Measurements from ENCODE around the gene STAT6. TPM values are rescaled to one million over a fixed set of nuclear protein-coding genes. Genes with fewer than 3 reads are reported as not detected.

Gene STAT6
- total RNA-seq, 1 donor from 2014 or later, result 33.8 TPM

GRCh38 chr12:57110104-57111030, 795 bp downstream of the STAT6 start:
- H3K4me3 Mint-ChIP-seq (ENCODE audit: unreplicated experiment), result peak overlapping the region; percentile 88
- H3K27me3 Mint-ChIP-seq (ENCODE audit: low read depth, unreplicated experiment), result peaks cover 2% of the 10 kb centered on the region
- Histone ChIP-seq H3K27ac (ENCODE audit: low read depth, low read length) (peak overlapping the region; percentile 81), H3K4me1 (ENCODE audit: insufficient read depth, low read length) (peaks cover 29% of the 10 kb centered on the region), H2AFZ (ENCODE audit: low read depth, low read length) (peak overlapping the region; percentile 76), H3K4me2 (ENCODE audit: low read length) (peak overlapping the region; percentile 90), H3K4me3 (ENCODE audit: insufficient read depth, low read depth, low read length) (peak overlapping the region; percentile 63), H3K9ac (ENCODE audit: low read length) (peak overlapping the region; percentile 76), H3K27me3 (ENCODE audit: insufficient read depth, low read length) (no peaks in the 10 kb centered on the region), H3K79me2 (ENCODE audit: insufficient read depth, low read length) (no peaks in the 10 kb centered on the region), H3K9me3 (ENCODE audit: insufficient read depth, low read depth, low read length) (no peaks in the 10 kb centered on the region), H3K36me3 (ENCODE audit: insufficient read depth, low read length) (no peaks in the 10 kb centered on the region), H4K20me1 (ENCODE audit: insufficient read depth, low read length) (peaks cover 5% of the 10 kb centered on the region)
- FAIRE-seq, result no peak
- peak overlapping the region; percentile 96 for H3K27ac Mint-ChIP-seq (ENCODE audit: unreplicated experiment)
- H3K9me3 Mint-ChIP-seq (ENCODE audit: unreplicated experiment), result no peaks in the 10 kb centered on the region
- DNase-seq (ENCODE audit: low read depth), result no peak
- TF ChIP-seq CTCF (IDR thresholded peaks at IDR 0.05; ENCODE audit: insufficient read depth, low read depth, low read length) (no peak), EZH2 (IDR thresholded peaks at IDR 0.05; ENCODE audit: insufficient read depth, low read length) (no peak)
- H3K4me1 Mint-ChIP-seq (ENCODE audit: low read depth, unreplicated experiment), result peaks cover 5% of the 10 kb centered on the region
- H3K36me3 Mint-ChIP-seq (ENCODE audit: low read depth, unreplicated experiment), result peaks cover 5% of the 10 kb centered on the region

DNA sequence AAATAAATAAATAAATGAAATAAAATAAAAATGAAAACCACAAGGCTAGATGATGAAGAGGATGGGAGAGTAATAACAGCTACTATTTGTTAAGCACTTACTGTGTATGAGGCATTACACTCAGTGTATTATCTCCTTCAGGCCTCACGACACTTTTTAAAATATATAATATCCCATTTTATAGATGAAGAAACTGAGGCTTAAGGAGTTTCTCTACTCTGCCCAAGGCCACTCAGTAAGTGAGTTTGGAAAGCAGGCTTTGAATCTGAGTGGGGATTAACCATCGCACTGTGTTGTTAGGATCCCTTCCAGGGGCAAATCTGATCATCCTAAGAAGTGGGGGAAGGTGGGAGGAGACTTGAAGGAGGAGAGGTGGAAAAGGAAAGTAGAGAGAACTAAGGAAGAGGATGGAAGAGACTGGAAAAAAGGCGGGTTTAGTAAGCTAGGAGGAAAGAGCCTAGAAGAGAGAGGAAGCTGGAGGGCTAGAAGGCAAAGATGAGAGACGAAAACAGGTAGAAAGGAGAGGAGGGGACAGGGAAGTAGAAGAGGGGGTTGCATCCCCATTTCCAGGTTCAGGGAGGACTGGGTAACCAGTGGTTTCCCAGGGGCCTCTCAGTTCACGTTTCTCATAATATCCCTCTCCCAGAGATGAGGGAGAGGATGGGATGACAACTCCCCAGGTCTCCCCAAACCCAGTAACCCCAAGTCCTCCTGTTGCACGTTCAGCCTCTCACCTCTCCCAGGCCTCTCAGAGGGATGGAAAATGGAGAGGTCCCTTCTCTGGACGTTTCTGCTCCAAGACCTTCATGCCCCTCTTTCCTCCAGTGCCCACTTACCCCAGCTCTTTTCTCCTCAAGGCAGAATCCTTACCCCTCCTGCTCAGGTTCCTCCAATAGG, 1.7 kb downstream of the STAT6 start:
- H3K27ac Mint-ChIP-seq (ENCODE audit: unreplicated experiment), result peak overlapping the region; percentile 24
- H2AFZ ChIP-seq (ENCODE audit: low read depth, low read length), result peak overlapping the region; percentile 76
- H3K27ac ChIP-seq (ENCODE audit: low read depth, low read length), result no peak overlapping the region
- peaks cover 4% of the 10 kb centered on the region for H3K27me3 Mint-ChIP-seq (ENCODE audit: low read depth, unreplicated experiment)
- no peak for TF ChIP-seq CTCF (IDR thresholded peaks at IDR 0.05; ENCODE audit: insufficient read depth, low read depth, low read length)
- TF ChIP-seq EZH2 (IDR thresholded peaks at IDR 0.05; ENCODE audit: insufficient read depth, low read length), result no peak
- peak overlapping the region; percentile 90 for H3K4me2 ChIP-seq (ENCODE audit: low read length)
- no peaks in the 10 kb centered on the region for H3K27me3 ChIP-seq (ENCODE audit: insufficient read depth, low read length)
- peaks cover 29% of the 10 kb centered on the region for H3K4me1 ChIP-seq (ENCODE audit: insufficient read depth, low read length)
- no peaks in the 10 kb centered on the region for H3K36me3 ChIP-seq (ENCODE audit: insufficient read depth, low read length)
- DNase-seq (ENCODE audit: low read depth) (no peak), FAIRE-seq (no peak)
- no peaks in the 10 kb centered on the region for H3K79me2 ChIP-seq (ENCODE audit: insufficient read depth, low read length)
- H3K4me1 Mint-ChIP-seq (ENCODE audit: low read depth, unreplicated experiment), result peaks cover 5% of the 10 kb centered on the region
- no peaks in the 10 kb centered on the region for H3K9me3 Mint-ChIP-seq (ENCODE audit: unreplicated experiment)
- no peak overlapping the region for H3K9ac ChIP-seq (ENCODE audit: low read length)
- H4K20me1 ChIP-seq (ENCODE audit: insufficient read depth, low read length), result peaks cover 5% of the 10 kb centered on the region
- peaks cover 6% of the 10 kb centered on the region for H3K36me3 Mint-ChIP-seq (ENCODE audit: low read depth, unreplicated experiment)
- H3K9me3 ChIP-seq (ENCODE audit: insufficient read depth, low read depth, low read length), result no peaks in the 10 kb centered on the region
- peak overlapping the region; percentile 88 for H3K4me3 Mint-ChIP-seq (ENCODE audit: unreplicated experiment)
- peak overlapping the region; percentile 63 for H3K4me3 ChIP-seq (ENCODE audit: insufficient read depth, low read depth, low read length)

Data from astrocyte (in vitro differentiated cells and primary cell).